HepG2 (cell line): Measurements from ENCODE around the gene SECTM1. TPM values are rescaled to one million over a fixed set of nuclear protein-coding genes. Genes with fewer than 3 reads are reported as not detected.
A peak's percentile ranks its signal among the peaks of the same experiment; 100 is the strongest.

Experiments
- ATF1 ChIP-seq: IDR thresholded peaks from 2 replicates; pipeline ENCODE4 v1.6.1; 2016; ENCODE audit warnings: mild to moderate bottlenecking, control low read depth
- HMG20B ChIP-seq: conservative IDR thresholded peaks from 2 replicates; pipeline ENCODE4 v1.6.1; 2016; ENCODE audit warnings: missing genetic modification reagents, missing compliant biosample characterization
- MXD4 ChIP-seq: IDR thresholded peaks from 2 replicates; pipeline ENCODE4 v1.6.1; 2016; ENCODE audit warnings: mild to moderate bottlenecking, missing biosample characterization, missing genetic modification reagents
- NR2F1 ChIP-seq, 2 experiments: fragments of 450-650 bp in 1 of 2; formaldehyde crosslinking in 1 of 2; IDR thresholded peaks; 2 replicates each; pipeline versions ENCODE4 v1.5.0 to v1.6.1; 2016 to 2020; ENCODE audit warnings: mild to moderate bottlenecking in 1 of 2, missing compliant biosample characterization in 1 of 2, missing genetic modification reagents in 1 of 2, moderate library complexity in 1 of 2
- PHF8 ChIP-seq: sonication (generic); formaldehyde crosslinking; IDR thresholded peaks from 2 replicates; pipeline ENCODE4 v1.5.0; 2020; ENCODE audit warnings: missing genetic modification reagents
- SALL1 ChIP-seq: sonication (generic); formaldehyde crosslinking; IDR thresholded peaks from 2 replicates; pipeline ENCODE4 v1.8.0; 2022; ENCODE audit warnings: mild to moderate bottlenecking, missing genetic modification reagents
- SNAI1 ChIP-seq: sonication (generic); formaldehyde crosslinking; IDR thresholded peaks from 2 replicates; pipeline ENCODE4 v1.5.0; 2020; ENCODE audit warnings: mild to moderate bottlenecking, missing genetic modification reagents, borderline replicate concordance
- STAG1 ChIP-seq: sonication (generic); formaldehyde crosslinking; IDR thresholded peaks from 2 replicates; pipeline ENCODE4 v1.4.0; 2020; ENCODE audit warnings: missing genetic modification reagents
- TEAD2 ChIP-seq: sonication (generic); formaldehyde crosslinking; IDR thresholded peaks from 2 replicates; pipeline ENCODE4 v1.9.0; 2021; ENCODE audit warnings: missing genetic modification reagents
- TEAD3 ChIP-seq: optimal IDR thresholded peaks from 2 replicates; pipeline ENCODE3; 2016; ENCODE audit warnings: borderline replicate concordance
- ZBTB20 ChIP-seq: sonication (generic); formaldehyde crosslinking; IDR thresholded peaks from 2 replicates; pipeline ENCODE4 v1.8.1; 2023; ENCODE audit warnings: missing genetic modification reagents, low read depth, mild to moderate bottlenecking, borderline replicate concordance
- ZMYM3 ChIP-seq: sonication (generic); formaldehyde crosslinking; IDR thresholded peaks from 2 replicates; pipeline ENCODE4 v1.5.1; 2020; ENCODE audit warnings: mild to moderate bottlenecking, missing genetic modification reagents
- ZNF274 ChIP-seq: sonication (generic); formaldehyde crosslinking; IDR thresholded peaks from 2 replicates; pipeline ENCODE4 v1.5.1; 2020; ENCODE audit warnings: mild to moderate bottlenecking, missing genetic modification reagents
- ZNF546 ChIP-seq: sonication (generic); formaldehyde crosslinking; conservative IDR thresholded peaks from 2 replicates; pipeline ENCODE4 v1.8.1; 2023; ENCODE audit warnings: mild to moderate bottlenecking, missing genetic modification reagents
- ZNF7 ChIP-seq: IDR thresholded peaks from 2 replicates; pipeline ENCODE4 v1.6.1; 2016; ENCODE audit warnings: missing biosample characterization, missing genetic modification reagents
- ZNF776 ChIP-seq: sonication (generic); formaldehyde crosslinking; IDR thresholded peaks from 2 replicates; pipeline ENCODE4 v1.4.0; 2020; ENCODE audit warnings: mild to moderate bottlenecking, missing genetic modification reagents
- polyA plus RNA-seq, 8 experiments: library from polyadenylated mRNA; depleted of rRNA in 3 of 8; stranded (reverse) in 7 of 8; unstranded in 1 of 8; fragments of >200 nt; fragmentation: Illumina TruSeq in 4 of 8; extraction: Trizol in 4 of 8; gene quantifications; 2 replicates each; pipeline versions ENCODE4 v1.2.1 to v1.2.3, GENCODE V29; 2011 to 2016; ENCODE audit warnings: low read depth in 4 of 8, missing spikeins in 1 of 8, mixed read lengths in 1 of 8; ENCODE audit not compliant: insufficient read depth in 1 of 8
- total RNA-seq, 5 experiments: library from RNA; depleted of rRNA; stranded (reverse); fragments of >200 nt; fragmentation: Illumina TruSeq; extraction: Trizol; gene quantifications; 2 replicates each; pipeline ENCODE4 v1.2.3, GENCODE V29; 2016; ENCODE audit warnings: low read depth in 1 of 5
- TF ChIP-seq, protein P1 (sequence below): sonication (generic); formaldehyde crosslinking; IDR thresholded peaks from 2 replicates; pipeline ENCODE4 v1.4.0; 2020; ENCODE audit warnings: missing genetic modification reagents
- TF ChIP-seq, protein P2 (sequence below): sonication (generic); formaldehyde crosslinking; IDR thresholded peaks from 2 replicates; pipeline ENCODE4 v1.4.0; 2020; ENCODE audit warnings: missing genetic modification reagents
- TF ChIP-seq, protein P3 (sequence below): sonication (generic); formaldehyde crosslinking; IDR thresholded peaks from 2 replicates; pipeline ENCODE4 v1.4.0; 2020; ENCODE audit warnings: missing genetic modification reagents

The SECTM1 gene
- total and polyA plus RNA-seq, 2 of the 13 experiments (the other 11 are each of a cell fraction or from before 2014, with no cell fraction given) = 3.5 to 5.3 TPM

DNA sequence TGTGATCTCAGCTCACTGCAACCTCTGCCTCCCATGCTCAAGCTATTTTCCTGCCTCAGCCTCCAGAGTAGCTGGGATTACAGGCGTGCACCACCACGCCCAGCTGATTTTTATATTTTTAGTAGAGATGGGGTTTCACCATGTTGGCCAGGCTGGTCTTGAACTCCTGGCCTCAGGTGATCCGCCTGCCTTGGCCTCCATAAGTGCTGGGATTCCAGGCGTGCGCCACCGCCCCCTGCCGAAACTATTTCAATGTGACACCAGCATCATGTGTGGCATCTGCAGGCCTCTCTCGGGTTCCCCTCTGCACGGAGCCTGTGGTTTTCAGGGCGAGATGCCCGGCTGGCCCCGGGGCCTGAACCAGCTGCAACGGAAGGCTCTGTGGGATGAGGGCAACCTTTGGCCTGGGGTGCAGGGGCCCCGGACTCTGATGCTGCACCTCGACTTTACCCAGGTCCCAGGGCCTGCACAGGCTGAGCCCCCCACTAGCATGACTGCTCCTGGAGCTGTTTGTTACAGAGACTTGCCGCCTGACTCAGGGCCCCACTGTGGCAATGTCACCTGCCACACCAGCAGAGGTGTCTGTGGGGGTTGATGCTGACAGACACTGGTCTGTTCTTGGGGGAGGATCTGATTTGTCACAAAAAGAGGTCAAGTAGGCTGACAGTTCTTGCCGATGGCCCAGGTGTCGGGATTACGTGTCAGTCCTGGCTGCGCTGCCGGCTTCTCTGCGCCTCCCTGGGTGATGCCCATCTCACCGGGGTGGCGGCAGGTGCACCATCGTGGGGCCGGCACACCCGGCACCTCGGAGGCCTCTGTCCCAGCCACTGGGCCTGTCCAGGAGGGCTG, 16.8 kb upstream of the SECTM1 start (continued):
- TF ChIP-seq, protein P1, sequence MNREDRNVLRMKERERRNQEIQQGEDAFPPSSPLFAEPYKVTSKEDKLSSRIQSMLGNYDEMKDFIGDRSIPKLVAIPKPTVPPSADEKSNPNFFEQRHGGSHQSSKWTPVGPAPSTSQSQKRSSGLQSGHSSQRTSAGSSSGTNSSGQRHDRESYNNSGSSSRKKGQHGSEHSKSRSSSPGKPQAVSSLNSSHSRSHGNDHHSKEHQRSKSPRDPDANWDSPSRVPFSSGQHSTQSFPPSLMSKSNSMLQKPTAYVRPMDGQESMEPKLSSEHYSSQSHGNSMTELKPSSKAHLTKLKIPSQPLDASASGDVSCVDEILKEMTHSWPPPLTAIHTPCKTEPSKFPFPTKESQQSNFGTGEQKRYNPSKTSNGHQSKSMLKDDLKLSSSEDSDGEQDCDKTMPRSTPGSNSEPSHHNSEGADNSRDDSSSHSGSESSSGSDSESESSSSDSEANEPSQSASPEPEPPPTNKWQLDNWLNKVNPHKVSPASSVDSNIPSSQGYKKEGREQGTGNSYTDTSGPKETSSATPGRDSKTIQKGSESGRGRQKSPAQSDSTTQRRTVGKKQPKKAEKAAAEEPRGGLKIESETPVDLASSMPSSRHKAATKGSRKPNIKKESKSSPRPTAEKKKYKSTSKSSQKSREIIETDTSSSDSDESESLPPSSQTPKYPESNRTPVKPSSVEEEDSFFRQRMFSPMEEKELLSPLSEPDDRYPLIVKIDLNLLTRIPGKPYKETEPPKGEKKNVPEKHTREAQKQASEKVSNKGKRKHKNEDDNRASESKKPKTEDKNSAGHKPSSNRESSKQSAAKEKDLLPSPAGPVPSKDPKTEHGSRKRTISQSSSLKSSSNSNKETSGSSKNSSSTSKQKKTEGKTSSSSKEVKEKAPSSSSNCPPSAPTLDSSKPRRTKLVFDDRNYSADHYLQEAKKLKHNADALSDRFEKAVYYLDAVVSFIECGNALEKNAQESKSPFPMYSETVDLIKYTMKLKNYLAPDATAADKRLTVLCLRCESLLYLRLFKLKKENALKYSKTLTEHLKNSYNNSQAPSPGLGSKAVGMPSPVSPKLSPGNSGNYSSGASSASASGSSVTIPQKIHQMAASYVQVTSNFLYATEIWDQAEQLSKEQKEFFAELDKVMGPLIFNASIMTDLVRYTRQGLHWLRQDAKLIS = no peak
- TF ChIP-seq HMG20B (CRISPR knock-in tag) (no peak), ZBTB20 (CRISPR knock-in tag) (peak; percentile 35; the same call in 1 of the 2 replicates), SNAI1 (CRISPR knock-in tag) (0 out of 2 replicates have a peak, but pooled peaks have one; percentile 48), ZMYM3 (CRISPR knock-in tag) (peak; percentile 63; the same call in 1 of the 2 replicates), ATF1 (CRISPR knock-in tag) (no peak), PHF8 (CRISPR knock-in tag) (0 out of 2 replicates have a peak, but pooled peaks have one; percentile 2), TEAD2 (CRISPR knock-in tag) (no peak), ZNF776 (CRISPR knock-in tag) (0 out of 2 replicates have a peak, but pooled peaks have one; percentile 31), ZNF274 (CRISPR knock-in tag) (0 out of 2 replicates have a peak, but pooled peaks have one; percentile 25), NR2F1 (CRISPR knock-in tag; IDR thresholded peaks at IDR 0.05) (no peak), STAG1 (peak; percentile 41), SALL1 (CRISPR knock-in tag) (peak; percentile 19; the same call in 1 of the 2 replicates), TEAD3 (no peak), ZNF546 (CRISPR knock-in tag) (no peak), MXD4 (no peak), ZNF7 (no peak)
- TF ChIP-seq, protein P2, sequence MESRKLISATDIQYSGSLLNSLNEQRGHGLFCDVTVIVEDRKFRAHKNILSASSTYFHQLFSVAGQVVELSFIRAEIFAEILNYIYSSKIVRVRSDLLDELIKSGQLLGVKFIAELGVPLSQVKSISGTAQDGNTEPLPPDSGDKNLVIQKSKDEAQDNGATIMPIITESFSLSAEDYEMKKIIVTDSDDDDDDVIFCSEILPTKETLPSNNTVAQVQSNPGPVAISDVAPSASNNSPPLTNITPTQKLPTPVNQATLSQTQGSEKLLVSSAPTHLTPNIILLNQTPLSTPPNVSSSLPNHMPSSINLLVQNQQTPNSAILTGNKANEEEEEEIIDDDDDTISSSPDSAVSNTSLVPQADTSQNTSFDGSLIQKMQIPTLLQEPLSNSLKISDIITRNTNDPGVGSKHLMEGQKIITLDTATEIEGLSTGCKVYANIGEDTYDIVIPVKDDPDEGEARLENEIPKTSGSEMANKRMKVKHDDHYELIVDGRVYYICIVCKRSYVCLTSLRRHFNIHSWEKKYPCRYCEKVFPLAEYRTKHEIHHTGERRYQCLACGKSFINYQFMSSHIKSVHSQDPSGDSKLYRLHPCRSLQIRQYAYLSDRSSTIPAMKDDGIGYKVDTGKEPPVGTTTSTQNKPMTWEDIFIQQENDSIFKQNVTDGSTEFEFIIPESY (CRISPR knock-in tag) = peak; percentile 79
- TF ChIP-seq, protein P3, sequence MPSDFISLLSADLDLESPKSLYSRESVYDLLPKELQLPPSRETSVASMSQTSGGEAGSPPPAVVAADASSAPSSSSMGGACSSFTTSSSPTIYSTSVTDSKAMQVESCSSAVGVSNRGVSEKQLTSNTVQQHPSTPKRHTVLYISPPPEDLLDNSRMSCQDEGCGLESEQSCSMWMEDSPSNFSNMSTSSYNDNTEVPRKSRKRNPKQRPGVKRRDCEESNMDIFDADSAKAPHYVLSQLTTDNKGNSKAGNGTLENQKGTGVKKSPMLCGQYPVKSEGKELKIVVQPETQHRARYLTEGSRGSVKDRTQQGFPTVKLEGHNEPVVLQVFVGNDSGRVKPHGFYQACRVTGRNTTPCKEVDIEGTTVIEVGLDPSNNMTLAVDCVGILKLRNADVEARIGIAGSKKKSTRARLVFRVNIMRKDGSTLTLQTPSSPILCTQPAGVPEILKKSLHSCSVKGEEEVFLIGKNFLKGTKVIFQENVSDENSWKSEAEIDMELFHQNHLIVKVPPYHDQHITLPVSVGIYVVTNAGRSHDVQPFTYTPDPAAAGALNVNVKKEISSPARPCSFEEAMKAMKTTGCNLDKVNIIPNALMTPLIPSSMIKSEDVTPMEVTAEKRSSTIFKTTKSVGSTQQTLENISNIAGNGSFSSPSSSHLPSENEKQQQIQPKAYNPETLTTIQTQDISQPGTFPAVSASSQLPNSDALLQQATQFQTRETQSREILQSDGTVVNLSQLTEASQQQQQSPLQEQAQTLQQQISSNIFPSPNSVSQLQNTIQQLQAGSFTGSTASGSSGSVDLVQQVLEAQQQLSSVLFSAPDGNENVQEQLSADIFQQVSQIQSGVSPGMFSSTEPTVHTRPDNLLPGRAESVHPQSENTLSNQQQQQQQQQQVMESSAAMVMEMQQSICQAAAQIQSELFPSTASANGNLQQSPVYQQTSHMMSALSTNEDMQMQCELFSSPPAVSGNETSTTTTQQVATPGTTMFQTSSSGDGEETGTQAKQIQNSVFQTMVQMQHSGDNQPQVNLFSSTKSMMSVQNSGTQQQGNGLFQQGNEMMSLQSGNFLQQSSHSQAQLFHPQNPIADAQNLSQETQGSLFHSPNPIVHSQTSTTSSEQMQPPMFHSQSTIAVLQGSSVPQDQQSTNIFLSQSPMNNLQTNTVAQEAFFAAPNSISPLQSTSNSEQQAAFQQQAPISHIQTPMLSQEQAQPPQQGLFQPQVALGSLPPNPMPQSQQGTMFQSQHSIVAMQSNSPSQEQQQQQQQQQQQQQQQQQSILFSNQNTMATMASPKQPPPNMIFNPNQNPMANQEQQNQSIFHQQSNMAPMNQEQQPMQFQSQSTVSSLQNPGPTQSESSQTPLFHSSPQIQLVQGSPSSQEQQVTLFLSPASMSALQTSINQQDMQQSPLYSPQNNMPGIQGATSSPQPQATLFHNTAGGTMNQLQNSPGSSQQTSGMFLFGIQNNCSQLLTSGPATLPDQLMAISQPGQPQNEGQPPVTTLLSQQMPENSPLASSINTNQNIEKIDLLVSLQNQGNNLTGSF (CRISPR knock-in tag) = 0 out of 2 replicates have a peak, but pooled peaks have one; percentile 21
